Measurements from ENCODE around the gene TUBGCP6.

DNA sequence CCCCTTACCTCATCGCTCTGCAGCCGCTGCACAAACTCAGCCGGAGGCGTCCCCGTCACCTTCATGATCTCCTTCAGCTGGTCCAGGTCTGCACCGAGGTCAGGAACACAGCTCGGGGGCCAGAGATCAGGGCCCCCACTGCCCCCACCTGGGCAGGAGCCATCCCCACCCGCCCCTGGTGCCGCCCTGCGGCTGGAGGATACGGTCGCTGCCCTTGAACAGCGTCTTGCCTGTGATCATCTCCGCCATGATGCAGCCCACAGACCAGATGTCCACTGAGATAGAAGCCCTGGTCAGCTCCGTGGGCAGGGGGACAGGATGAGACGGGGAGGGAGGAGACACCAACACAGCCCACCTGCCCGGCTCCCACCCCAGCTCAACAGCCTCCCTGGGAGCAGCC is 10.8 kb upstream of the TUBGCP6 start:
- TF ChIP-seq, protein P1, sequence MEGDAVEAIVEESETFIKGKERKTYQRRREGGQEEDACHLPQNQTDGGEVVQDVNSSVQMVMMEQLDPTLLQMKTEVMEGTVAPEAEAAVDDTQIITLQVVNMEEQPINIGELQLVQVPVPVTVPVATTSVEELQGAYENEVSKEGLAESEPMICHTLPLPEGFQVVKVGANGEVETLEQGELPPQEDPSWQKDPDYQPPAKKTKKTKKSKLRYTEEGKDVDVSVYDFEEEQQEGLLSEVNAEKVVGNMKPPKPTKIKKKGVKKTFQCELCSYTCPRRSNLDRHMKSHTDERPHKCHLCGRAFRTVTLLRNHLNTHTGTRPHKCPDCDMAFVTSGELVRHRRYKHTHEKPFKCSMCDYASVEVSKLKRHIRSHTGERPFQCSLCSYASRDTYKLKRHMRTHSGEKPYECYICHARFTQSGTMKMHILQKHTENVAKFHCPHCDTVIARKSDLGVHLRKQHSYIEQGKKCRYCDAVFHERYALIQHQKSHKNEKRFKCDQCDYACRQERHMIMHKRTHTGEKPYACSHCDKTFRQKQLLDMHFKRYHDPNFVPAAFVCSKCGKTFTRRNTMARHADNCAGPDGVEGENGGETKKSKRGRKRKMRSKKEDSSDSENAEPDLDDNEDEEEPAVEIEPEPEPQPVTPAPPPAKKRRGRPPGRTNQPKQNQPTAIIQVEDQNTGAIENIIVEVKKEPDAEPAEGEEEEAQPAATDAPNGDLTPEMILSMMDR (IDR thresholded peaks at IDR 0.05), result no peak
- no peak for TF ChIP-seq POLR2A (IDR thresholded peaks at IDR 0.05)
